Loucy (cell line): ENCODE data around the gene MYO18B.

ENCODE experiments used
- CTCF ChIP-seq: fragments of 200-600 bp; sonication (generic); conservative IDR thresholded peaks from 2 replicates; pipeline ENCODE4 v1.5.1; 2014; ENCODE audit warnings: mild to moderate bottlenecking, antibody characterized with exemption, low read length
- EZH2phosphoT487 ChIP-seq: fragments of 200-600 bp; IDR thresholded peaks from 2 replicates; pipeline ENCODE4 v1.6.1; 2018; ENCODE audit warnings: antibody characterized with exemption, mild to moderate bottlenecking, moderate library complexity, borderline replicate concordance

- TF ChIP-seq CTCF = no peak
- no peak for TF ChIP-seq EZH2phosphoT487
These were observed 187.4 kb downstream of the MYO18B start for GRCh38 chr22:25929321-25929878.
